WI38 (cell line): ENCODE results near the gene ZBTB20.

ENCODE experiments used
- H3K4me3 ChIP-seq: 2 replicates; pipeline ENCODE4 v1.5.1; 2011; ENCODE audit warnings: low read depth, mild to moderate bottlenecking, control low read depth, low read length
- TF ChIP-seq, protein P1 (sequence below): IDR thresholded peaks from 2 replicates; pipeline ENCODE4 v1.5.1; 2012; ENCODE audit warnings: low read depth, mild to moderate bottlenecking, control low read depth, low read length

Gene ZBTB20

DNA sequence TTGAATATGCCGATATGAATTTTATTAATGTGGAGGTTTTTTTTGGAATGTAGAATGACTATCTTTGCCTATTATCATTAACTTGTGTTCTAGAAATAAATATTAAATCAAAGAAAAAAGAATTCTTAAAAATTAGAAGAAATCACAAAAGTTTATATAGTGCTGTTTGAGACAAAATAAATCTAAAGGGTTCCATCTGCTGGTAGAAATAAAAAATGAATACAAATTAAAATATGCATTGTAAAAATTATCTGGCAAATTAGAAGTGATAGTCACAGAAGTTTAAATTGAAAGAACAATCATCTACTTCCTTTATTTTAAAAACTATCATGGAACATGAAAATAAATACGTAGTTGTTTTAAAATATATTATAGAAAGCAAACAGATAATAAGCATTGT is 22.7 kb upstream of the ZBTB20 start:
- no peak overlapping the region for H3K4me3 ChIP-seq
- TF ChIP-seq, protein P1, sequence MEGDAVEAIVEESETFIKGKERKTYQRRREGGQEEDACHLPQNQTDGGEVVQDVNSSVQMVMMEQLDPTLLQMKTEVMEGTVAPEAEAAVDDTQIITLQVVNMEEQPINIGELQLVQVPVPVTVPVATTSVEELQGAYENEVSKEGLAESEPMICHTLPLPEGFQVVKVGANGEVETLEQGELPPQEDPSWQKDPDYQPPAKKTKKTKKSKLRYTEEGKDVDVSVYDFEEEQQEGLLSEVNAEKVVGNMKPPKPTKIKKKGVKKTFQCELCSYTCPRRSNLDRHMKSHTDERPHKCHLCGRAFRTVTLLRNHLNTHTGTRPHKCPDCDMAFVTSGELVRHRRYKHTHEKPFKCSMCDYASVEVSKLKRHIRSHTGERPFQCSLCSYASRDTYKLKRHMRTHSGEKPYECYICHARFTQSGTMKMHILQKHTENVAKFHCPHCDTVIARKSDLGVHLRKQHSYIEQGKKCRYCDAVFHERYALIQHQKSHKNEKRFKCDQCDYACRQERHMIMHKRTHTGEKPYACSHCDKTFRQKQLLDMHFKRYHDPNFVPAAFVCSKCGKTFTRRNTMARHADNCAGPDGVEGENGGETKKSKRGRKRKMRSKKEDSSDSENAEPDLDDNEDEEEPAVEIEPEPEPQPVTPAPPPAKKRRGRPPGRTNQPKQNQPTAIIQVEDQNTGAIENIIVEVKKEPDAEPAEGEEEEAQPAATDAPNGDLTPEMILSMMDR, result no peak

DNA sequence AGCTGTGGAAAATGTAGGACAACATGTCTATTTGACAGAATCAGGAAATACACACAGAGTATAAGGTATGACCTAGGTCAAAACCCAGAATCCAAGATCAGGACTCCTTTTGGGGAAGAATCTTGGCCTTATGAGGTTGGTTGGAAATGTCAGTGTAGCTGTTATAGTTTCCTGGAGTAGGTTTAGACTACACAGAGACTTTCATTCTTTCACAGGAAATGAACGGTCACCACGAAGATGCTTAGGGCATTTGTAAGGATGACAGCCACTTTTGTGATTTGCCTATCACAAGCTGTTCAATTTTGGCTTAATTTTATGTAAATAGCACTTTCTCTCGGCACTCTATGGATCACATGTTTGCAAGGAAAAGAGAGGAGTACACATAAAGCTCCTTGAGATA is 18.6 kb upstream of the ZBTB20 start:
- TF ChIP-seq, protein P1, result no peak
- H3K4me3 ChIP-seq, result no peak overlapping the region

DNA sequence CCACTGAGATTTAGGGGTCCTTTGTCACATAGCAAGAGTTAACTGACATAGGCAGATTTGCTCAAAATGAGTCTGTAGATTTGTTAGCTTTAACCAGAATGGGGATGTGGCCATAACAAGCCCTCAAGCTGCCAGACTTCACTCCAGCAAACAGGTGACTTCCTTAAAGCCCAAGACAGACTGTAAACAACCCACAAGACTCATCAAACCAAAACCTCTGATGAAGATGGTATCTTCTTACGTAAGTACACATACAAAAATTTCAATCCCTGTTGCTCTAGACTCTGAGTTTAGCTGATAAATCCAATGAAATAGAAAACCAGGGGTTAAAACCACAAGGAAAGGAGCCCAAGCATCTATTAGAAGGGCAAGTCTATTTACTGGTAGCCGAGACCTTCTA is 18.2 kb upstream of the ZBTB20 start:
- no peak overlapping the region for H3K4me3 ChIP-seq
- TF ChIP-seq, protein P1, result no peak

DNA sequence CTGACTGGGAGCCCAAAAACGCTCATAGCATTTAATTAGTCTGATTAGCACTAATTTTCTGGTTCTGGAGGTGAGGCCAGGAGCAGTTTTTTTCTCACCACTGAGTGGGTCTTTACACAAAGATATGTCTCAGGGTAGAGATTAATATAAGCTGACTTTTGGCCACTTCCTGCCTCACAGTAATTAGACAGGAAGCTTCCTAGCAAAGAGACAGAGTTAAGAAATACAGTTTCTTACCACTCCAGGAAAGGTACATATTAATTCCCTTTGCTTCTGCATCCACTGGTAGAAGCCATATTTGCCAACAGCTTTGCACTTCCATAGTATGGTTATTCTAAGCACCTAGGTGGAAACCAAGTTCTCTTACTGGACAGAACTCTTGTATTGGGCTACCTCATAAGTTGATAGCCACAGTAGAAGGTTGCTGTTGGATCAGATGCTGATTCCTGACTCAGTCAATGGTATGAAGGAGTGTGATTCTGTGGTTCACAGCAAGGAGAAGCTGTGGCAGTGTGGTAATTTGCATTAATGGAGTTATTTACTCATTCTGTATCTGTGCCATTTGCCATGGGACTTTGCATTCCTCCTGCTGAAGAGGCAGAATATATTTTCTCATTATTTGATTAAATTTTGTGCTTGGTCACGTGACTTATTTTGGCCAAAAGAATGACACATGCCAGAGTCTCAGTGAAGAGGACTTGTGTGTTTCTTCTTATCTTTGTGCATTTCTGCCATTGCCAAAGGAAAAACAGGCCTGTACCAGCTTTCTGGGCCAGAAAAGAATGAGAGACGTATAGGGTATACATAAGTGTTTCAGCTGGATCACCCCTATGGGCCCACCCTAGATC is 17.5 kb upstream of the ZBTB20 start:
- H3K4me3 ChIP-seq, result no peak overlapping the region
- TF ChIP-seq, protein P1, result no peak

DNA sequence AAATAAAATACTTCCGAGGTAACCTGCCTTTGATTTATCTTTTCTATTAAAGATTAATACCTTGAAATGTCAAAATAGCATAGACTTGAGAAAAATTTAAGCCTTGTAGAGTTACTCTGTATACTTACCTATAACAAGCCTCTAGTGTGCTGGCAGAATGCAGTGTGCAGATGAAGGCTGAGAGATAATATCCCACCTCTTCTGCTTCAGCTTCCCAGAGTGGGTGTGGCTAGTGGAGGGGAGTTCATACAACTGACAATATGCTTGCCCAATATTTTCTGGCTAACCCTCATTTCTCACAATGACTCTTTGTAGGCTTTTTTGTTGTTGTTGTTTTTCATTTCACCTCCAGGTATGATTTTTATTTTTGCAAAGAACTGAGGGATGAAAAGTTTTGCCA is 15.7 kb upstream of the ZBTB20 start:
- TF ChIP-seq, protein P1, result no peak
- H3K4me3 ChIP-seq, result no peak overlapping the region

DNA sequence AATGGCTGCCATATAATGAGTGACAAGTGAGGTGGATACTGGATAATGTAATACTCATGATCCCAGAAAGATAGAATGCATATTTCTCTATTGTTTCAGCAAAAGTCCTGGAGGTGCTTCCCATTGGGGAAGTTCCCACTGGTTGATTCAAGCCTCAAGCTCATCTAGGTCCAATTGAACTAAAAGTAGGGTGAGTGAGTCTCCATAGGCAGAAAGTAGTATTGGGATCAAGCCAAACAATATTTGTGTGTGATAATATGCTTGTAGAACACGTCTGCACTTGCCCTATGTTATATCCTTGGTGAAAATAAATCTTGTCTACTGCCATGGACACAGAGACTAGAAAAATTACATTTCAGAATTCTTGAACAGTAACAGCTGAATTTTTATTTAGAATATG is 14.8 kb upstream of the ZBTB20 start:
- no peak overlapping the region for H3K4me3 ChIP-seq
- TF ChIP-seq, protein P1, result no peak

DNA sequence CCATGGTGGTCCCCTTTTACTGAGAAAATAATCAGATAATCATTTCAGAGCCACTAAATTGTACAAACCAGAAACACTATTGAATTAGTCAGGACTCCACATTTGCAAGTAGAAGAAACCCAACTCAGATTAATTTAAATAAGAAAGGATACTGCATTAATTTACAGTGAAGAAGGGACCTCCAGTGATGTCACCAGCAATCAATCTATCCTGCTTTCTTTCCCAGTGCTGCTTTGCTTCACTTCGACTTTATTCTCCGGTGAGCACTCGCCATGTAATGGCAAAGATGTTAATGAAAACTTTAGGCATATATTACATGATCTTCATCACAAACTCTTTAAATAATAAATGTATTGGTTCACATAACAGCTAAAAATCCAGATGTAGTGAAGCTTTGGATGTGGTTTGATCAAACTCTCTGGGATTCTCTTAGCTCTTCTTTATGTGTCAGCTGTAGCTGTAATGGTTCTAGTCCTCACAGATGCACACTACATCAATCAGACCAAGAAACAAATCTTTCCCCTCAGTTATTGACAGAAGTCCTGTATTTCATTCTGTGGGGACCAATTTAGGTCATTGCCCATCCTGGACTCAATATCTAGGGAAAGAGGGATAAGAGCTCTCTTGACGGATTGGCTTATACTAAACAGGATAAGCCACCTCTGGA is 14.2 kb upstream of the ZBTB20 start:
- TF ChIP-seq, protein P1, result no peak
- no peak overlapping the region for H3K4me3 ChIP-seq
